HepG2 (cell line): ENCODE results near the gene PPME1.

Experiments used
- BRCA1 ChIP-seq: sonication (generic); formaldehyde crosslinking; IDR thresholded peaks from 2 replicates; pipeline ENCODE4 v1.4.0; 2020; ENCODE audit warnings: missing genetic modification reagents
- CTCF ChIP-seq: sonication (generic); formaldehyde crosslinking; IDR thresholded peaks from 2 replicates; pipeline ENCODE4 v1.5.0; 2020; ENCODE audit warnings: mild to moderate bottlenecking, missing genetic modification reagents, moderate library complexity
- EP300 ChIP-seq, 3 experiments: sonication (generic) in 1 of 3; formaldehyde crosslinking in 1 of 3; IDR thresholded peaks; 2 replicates each; pipeline versions ENCODE4 v1.5.1 to v1.6.1; 2011 to 2020; ENCODE audit warnings: low read depth in 2 of 3, low read length in 2 of 3, borderline replicate concordance in 1 of 3, improper control_type of control experiment in 1 of 3, mild to moderate bottlenecking in 1 of 3, missing genetic modification reagents in 1 of 3, moderate library complexity in 1 of 3
- EZH2 ChIP-seq: conservative IDR thresholded peaks from 2 replicates; pipeline ENCODE4 v1.6.1; 2012; ENCODE audit warnings: mild to moderate bottlenecking, low read depth, low read length, moderate library complexity
- FIP1L1 ChIP-seq: fragments of 200-400 bp; formaldehyde crosslinking; IDR thresholded peaks from 2 replicates; pipeline ENCODE4 v1.6.1; 2018; ENCODE audit warnings: low read depth, mild to moderate bottlenecking, low read length, moderate library complexity, borderline replicate concordance; ENCODE audit not compliant: insufficient read depth
- HDAC6 ChIP-seq: fragments of 200-600 bp; sonication (generic); IDR thresholded peaks from 2 replicates; pipeline ENCODE4 v1.7.0; 2017; ENCODE audit warnings: mild to moderate bottlenecking, antibody characterized with exemption, low read length, low read depth
- KLF16 ChIP-seq, 2 experiments: sonication (generic) in 1 of 2; formaldehyde crosslinking in 1 of 2; IDR thresholded peaks; 2 replicates each; pipeline versions ENCODE4 v1.6.1 to v1.8.0; 2016 to 2023; ENCODE audit warnings: missing genetic modification reagents in 2 of 2, missing compliant biosample characterization in 1 of 2
- NR2C2 ChIP-seq: sonication (generic); formaldehyde crosslinking; IDR thresholded peaks from 2 replicates; pipeline ENCODE4 v1.4.0; 2020; ENCODE audit warnings: missing genetic modification reagents, mild to moderate bottlenecking, moderate library complexity, borderline replicate concordance
- POLR2A ChIP-seq, 2 experiments: IDR thresholded peaks; 2 replicates each; pipeline ENCODE4 v1.6.1; 2011; ENCODE audit warnings: low read depth in 2 of 2, low read length in 2 of 2, mild to moderate bottlenecking in 1 of 2, moderate library complexity in 1 of 2; ENCODE audit not compliant: insufficient read depth in 1 of 2
- REPIN1 ChIP-seq: sonication (generic); formaldehyde crosslinking; IDR thresholded peaks from 2 replicates; pipeline ENCODE4 v1.8.0; 2022; ENCODE audit warnings: missing genetic modification reagents, low read depth, mild to moderate bottlenecking, borderline replicate concordance
- SMARCE1 ChIP-seq: fragments of 450-650 bp; IDR thresholded peaks from 2 replicates; pipeline ENCODE4 v1.6.1; 2017; ENCODE audit warnings: borderline replicate concordance
- SRSF9 ChIP-seq: fragments of 200-400 bp; formaldehyde crosslinking; IDR thresholded peaks from 2 replicates; pipeline ENCODE4 v1.6.1; 2018; ENCODE audit warnings: borderline replicate concordance, mild to moderate bottlenecking, low read depth, low read length; ENCODE audit not compliant: insufficient read depth, poor library complexity, severe bottlenecking
- ZBTB21 ChIP-seq: sonication (generic); formaldehyde crosslinking; IDR thresholded peaks from 2 replicates; pipeline ENCODE4 v1.4.0; 2020; ENCODE audit warnings: missing genetic modification reagents
- ZNF12 ChIP-seq: sonication (generic); formaldehyde crosslinking; IDR thresholded peaks from 2 replicates; pipeline ENCODE4 v1.5.0; 2020; ENCODE audit warnings: missing genetic modification reagents

- TF ChIP-seq CTCF (CRISPR knock-in tag) = no peak
- no peak for TF ChIP-seq ZNF12 (CRISPR knock-in tag)
- no peak for TF ChIP-seq KLF16 (CRISPR knock-in tag; IDR thresholded peaks at IDR 0.05)
- TF ChIP-seq SRSF9 = no peak
- no peak for TF ChIP-seq SMARCE1
- TF ChIP-seq POLR2A (IDR thresholded peaks at IDR 0.05; ENCODE audit: insufficient read depth in 1 of 2, low read depth in 2 of 2, low read length in 2 of 2) = no peak
- TF ChIP-seq BRCA1 = no peak
- no peak for TF ChIP-seq EP300 (IDR thresholded peaks at IDR 0.05; ENCODE audit: low read depth in 2 of 2, low read length in 2 of 2)
- no peak for TF ChIP-seq EP300 (CRISPR knock-in tag; IDR thresholded peaks at IDR 0.05; ENCODE audit: borderline replicate concordance)
- TF ChIP-seq NR2C2 (CRISPR knock-in tag) = no peak
- no peak for TF ChIP-seq ZBTB21 (CRISPR knock-in tag)
- TF ChIP-seq HDAC6 = no peak
- no peak for TF ChIP-seq REPIN1 (CRISPR knock-in tag)
- TF ChIP-seq EZH2 = no peak
- TF ChIP-seq FIP1L1 = no peak
These were observed 98.2 kb downstream of the PPME1 start for GRCh38 chr11:74269161-74269811.
